HPDE6-E6E7 (cell line): ENCODE data around the gene EIF1B.
"Not testable (repeated sequence)": the region's sequence is repeated elsewhere in the genome, so short reads cannot be mapped to it uniquely, and the experiment has no call there.

Source experiments
- DNase-seq: peaks from one replicate; pipeline ENCODE4 v3.0.0; 2011; ENCODE audit warnings: missing footprints; ENCODE audit errors: extremely low spot score

The EIF1B gene

DNA sequence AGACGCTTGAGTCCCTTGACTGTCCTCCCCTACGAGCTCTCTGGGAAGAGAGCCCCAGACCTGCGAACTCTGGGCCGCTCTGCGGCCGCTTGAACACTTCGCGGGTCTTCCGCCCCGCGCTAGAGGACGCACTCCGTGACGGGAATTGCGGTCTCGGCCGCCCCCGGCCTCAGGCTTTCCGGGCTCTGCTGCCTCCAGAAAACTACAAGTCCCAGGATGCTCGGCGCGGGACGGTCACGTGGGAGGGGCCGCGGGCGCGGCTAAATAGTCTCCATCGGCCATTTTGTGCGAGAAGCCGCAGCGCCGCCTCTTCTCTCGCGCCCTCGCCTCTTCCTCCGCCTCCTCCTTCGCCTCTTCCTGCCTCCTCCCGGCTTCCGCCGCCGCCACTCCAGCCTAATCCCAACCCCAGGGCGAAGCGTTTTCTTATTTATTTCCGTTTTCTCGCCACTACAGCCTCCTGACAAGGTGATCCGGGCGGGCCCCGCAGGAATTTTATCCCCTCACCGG is at the start of gene EIF1B:
Gene EIF1B (plus strand): TSS at position 290 of the 507 bp plus-strand sequence. CDS start 235 bp downstream, outside the sequence.
- peak; percentile 67 for DNase-seq

DNA sequence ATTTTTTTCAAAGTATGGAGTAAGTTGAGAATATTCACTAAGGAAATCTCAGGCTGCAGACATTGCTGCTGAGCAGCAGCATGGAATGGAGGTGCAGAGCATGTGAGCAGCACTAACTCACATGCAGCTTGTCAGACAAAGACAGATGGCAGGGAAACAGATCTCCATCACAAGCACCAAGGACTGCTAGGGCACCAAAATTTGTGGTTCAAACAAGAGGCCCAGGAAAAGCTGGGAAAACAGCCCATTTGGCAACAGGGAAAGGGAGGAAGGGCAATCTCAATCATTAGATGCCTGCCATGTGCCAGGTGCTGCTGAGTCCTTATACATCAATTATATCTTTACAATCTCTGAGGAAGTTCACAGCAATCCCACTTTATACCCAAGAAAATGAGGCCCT is 47.2 kb upstream of the EIF1B start:
- no peak for DNase-seq

DNA sequence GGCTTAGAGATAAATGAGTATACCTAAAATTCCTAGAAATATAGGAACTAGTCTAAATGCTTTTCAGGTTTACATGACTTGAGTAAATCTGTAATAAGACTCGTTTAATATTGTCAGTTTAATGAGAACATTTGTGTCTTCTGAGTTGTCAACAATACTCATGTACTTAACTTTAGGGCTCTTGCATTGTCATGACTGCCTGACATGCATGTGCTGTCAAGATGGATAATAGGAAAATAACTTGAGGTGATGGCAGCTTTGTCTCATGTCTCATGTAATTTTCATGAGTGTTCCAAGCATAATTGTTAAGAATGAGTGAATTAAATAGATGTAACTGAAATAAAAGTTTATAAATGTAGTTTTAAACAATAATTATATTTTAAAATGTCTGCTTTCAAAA is 45.1 kb upstream of the EIF1B start:
- no peak for DNase-seq

DNA sequence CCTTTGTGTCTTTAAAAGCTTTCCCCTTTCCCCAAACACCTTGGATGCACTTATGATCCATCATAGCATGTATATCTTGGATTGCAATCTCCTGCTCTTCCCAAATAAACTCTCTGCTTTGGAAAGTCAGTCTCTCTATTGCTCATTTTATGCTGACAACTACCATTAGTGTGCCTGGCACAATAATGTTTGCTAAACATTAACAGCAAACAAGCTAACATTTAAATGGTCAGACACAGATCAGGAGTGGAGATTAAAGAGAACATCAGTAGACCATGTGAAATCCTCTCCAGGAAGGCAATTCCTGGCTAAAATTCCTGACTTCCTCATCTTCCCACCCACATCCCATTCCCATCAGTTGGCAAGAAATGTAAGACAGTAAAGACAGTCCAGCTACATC is 44.3 kb upstream of the EIF1B start:
- no peak for DNase-seq

DNA sequence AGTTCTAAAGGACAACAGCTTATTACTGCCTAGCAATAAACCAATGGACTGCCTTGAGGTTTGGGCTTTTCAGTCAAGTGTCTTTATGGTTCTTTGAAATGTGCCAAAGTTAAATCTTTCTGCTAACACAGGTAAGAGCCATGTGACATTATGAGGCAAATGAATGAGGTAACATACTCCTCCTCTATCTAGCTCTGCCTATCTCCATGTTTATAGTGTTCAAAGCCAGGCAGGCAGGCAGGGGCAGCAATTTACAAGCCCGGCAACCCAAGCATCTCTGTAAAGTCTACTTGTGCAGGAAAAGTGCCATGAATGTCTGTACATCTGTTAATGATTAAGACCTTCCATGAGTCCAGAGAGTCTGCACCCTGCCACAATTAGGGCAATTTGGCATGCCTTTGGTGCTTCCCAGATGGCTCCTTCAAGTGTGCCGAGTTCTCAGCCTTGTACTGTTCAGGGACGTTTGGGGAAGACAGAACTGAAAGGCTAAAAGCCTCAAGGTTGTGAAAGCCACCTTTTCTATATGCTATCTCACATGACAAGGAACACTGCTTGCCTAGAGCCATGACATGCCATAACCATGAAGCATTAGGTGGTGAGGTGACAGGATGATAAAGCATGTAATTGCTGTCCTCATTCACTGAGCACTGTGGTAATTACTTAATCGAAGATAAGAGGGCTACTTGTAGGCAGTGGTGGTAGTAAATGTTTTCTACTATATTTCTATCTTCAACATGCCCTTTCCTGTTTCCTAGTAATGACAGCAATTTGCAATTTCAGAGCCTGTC is 41.4 kb upstream of the EIF1B start:
- DNase-seq: no peak

DNA sequence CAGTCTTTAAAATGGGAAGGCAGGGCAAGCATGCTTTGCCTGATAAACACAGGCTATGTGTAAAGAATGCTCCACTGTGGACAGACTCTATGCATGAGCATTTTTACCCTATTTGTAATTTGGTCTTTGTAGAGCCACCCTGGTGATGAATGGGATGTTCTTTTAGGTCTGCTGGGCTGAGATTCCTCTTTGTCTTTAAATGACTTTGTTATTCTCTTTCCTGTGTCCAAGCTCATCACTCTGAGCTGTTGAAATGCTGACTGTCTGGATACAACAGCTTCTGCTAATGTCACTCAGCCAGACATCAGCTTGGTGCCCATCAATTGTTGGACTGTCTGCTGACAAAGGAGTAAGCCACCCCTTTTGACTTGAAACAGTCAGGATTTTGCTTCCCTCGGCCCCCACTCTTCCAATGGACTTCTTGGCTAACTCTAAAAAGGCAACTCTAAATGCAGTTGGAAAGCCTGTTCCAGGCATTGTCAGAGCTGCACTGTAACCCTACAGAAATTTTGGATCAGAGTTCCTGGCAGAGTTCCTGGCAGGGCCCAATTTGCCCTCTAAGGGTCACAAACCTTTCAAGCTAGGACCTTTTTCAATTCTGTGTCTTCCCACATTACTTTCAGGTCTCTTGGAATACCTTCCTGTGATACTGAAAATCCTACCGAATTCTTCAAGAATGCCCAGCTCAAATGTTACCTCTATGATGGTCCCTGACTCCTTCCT is 40.5 kb upstream of the EIF1B start:
- no peak for DNase-seq

DNA sequence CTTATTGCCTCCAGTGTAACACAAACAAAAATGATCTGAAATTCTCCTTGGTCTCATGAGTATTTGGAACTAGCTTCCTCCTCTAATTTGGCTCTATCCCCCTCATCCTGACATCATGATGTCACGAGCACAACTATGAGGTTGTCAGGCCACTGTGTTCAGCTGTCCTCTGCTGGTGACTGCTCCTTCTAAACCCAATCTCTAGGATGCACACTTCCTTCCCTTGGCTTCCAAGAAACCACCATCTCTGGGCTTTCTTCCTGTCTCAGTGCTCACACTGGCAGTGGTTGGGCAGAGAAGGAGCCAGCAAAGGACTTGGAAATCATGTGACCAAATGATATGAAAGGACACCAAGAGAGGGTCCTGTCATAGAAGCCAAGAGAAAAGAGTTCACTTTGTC is 30.7 kb upstream of the EIF1B start:
- DNase-seq: no peak

DNA sequence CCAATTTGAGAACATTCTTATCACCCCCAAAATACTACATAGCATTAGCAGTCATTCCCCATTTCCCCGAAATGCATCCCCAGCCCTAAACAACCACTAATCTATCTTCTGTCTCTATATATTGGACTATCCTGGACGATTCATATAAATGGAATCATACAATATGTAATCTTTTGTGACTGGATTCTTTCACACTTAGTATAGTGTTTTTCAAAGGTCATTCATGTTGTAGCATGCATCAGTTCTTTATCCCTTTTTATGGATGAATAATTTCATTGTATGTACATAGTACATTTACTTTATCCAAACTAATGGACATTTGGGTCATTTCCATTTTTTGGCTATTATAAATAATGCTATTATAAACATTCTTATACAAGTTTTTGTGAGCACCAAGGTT is 27.5 kb upstream of the EIF1B start:
- DNase-seq: no peak

DNA sequence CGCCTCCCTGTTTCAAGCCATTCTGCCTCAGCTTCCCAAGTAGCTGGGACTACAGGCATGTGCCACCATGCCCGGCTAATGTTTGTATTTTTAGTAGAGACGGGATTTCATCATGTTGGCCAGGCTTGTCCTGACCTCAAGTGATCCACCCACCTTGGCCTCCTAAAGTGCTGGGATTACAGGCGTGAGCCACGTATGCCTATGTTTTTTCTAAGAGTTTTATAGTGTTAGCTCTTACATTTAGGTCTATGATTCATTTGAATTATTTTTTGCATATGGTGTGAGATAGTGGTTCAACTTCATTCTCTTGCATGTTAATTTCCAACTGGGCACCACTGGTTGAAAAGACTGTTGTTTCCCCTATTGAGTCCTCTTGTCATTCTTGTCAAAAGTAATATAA is 26.4 kb upstream of the EIF1B start:
- not testable (repeated sequence) for DNase-seq

DNA sequence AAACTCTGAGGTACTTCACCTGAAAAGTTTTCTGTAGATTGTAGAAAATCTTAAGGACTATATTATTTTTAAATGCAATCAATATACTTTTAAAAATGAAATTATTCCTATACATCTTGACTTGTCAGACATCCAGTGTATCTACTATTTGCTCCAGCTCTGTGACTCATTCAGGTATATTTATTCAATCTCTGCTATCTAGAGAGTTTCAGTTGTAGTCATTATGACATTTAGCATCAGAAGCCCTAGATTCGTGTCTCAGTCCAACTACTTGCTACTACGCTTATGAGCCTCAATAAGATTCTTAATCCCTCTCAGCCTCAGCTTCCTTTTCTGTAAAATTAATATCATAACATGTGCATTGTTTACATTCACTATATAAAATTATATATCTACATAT is 22.3 kb upstream of the EIF1B start:
- no peak for DNase-seq

DNA sequence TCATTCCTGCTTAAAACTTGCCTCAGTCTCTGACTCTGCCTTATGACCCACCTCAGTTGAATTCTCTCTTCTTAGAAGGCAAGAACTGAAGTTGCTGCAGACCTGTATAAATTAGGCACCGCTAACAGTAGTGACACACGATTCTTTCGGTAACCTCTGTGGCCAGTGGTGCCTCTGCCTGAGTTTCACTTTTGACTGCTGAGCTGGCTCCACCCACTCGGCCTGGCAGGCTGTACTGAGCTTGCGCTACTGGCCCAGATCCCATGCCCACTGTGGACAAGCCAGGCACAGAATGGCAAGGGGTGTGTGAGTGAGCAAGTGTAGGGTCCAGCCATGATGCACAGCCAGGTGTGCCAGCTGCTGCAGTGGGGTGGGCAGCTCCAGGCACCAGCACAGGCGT is 19.1 kb upstream of the EIF1B start:
- no peak for DNase-seq

DNA sequence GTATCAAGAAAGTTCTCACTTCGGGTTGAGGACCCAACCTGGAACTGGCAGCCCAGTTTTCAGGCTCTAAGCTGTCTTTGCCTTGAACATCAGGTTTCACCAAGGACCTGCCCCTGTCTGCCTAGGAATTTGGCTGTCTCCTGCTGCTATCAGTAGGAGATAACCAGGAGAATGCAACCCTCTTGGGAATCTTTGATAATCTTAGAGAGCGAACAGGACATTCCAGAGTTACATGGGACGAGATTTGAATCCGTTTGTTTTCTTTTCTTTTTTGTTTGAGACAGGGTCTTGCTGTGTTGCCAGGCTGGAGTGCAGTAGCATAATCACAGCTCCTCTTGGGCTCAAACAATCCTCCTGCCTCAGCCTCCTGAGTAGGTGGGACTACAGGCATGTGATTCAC is 18.0 kb upstream of the EIF1B start:
- DNase-seq: no peak

DNA sequence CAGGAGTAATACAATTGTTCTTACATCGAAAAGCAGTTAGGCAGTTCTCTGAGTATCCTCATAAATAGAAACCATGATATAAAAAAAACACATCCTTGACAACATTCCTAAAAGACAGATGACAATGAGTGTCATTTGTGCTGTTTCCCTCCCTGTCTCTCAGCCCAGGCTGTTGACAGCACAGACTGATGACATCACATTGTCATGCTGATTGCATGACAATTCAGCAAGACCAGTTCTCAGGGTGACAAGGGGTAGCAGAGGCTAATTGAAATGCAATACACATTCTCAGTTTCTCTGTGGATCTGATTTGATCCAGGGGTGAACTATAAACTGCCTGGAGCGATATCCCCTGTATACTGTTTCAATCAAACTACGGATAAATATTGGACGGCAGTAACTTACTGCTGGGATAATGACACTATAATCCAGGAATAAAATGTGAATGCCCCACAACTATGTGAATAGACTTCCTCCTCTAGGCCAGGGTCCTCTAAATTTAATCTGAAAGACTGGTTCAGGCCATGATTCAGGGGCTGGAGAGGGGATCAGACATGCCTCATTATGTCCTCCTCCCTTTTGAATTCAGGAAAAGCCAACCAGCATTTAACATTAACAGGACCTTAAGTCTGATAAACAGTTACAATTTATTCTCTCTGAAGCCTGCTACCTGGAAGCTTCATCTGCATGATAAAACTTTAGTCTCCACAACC is 16.7 kb upstream of the EIF1B start:
- no peak for DNase-seq

DNA sequence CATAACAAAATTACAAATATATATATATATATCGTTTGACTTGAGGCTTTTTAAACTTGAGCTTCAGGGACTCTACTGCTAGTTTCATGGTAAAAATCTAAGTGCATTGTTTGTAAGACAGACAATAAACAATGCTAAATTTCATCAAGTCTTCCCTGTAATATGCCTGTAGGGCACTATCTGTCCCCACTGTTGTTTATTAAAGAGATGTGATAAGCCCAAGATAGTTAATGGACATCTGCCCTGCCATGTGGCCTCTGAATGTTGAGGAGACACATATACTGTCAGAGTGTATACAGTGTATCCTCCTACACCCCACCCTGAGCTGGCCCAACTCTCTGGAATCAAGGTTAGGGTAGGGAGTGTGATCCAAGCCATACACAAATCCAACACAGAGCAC is 15.1 kb upstream of the EIF1B start:
- no peak for DNase-seq

DNA sequence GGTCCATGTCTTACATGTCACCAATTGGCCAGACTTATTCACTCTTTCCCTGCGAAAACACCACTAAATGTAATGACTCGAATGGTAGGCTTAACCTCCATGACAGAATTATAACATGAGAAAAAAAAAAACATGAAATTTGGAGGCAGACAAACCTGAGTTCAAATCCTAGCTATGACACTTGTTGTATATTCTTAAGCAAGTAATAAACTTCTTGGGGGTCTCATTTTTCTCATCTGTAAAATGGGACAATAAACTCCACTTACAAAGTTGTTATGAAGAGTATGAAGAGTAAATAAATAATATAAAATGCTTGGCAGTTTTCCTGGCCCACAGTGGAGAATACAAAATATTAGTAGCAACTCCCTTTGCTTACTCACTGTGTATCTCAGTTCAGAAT is 11.4 kb upstream of the EIF1B start:
- no peak for DNase-seq

DNA sequence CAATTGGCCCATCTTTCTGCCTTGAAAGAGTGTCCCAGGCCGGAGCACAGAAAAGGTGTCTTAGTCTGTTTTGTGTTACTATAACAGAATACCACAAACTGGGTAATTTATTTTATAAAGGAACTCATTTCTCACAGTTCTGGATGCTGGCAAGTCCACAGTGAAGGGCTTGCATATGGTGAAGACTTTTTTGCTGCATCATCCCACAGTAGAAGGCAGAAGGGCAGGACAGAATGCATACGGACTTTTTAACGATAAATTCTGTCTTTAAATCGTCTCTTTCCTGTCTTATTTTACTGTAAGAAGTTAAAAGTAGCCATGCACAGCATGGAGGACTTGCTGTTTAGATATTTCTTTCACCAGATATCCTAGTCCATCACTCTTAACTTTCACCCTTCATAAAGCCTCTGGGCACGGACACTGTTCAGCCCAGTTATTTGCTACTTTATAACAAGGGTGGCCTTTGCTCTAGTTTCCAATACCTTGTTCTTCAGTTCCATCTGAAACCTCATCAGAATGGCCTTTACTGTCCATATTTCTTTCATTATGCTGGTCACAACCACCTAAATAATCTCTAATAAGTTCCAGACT is 10.3 kb upstream of the EIF1B start:
- DNase-seq: no peak

DNA sequence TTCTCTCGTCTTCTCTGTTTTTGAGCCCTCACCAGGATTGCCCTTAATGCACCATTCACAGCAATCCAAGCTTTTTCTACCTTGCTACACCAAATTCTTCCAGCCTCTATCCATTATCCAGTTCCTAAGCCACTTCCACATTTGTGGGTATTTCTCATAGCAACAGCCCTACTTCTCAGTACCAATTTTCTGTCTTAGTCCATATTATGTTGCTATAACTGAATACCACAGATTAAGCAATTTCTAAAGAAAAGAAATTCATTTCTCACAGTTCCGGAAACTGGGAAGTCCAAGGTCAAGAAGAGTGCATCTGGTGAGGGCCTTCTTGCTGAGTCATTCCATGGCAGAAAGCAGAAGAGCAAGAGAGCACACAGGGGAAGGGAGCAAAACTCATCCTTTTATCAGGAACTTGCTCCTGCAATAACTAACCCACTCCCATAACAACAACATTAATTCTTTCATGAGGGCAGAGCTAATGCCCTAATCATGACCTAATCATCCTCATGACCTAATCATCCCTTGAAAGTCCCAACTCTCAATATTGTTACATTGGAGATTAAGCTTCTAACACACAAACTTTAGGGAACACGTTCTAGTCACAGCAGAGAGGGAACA is 9.7 kb upstream of the EIF1B start:
- DNase-seq: no peak

DNA sequence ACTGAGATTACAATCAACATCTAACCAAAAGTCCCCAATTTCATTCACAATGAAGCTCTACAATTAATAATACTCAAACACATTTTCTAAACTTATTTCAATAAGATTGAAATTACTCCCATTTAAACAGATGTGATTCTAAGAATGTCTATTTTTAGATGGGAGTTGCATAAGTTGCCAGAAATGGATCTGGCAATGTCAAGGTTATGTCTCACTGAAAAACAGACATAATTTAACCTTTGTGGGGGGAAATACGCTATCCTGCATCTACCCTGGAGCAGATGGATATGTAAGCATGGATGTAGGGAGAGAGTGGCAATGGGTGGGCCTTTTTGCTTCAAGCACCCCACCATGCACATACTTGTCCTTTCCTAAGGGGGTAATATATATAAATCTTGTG is 6.7 kb upstream of the EIF1B start:
- no peak for DNase-seq

DNA sequence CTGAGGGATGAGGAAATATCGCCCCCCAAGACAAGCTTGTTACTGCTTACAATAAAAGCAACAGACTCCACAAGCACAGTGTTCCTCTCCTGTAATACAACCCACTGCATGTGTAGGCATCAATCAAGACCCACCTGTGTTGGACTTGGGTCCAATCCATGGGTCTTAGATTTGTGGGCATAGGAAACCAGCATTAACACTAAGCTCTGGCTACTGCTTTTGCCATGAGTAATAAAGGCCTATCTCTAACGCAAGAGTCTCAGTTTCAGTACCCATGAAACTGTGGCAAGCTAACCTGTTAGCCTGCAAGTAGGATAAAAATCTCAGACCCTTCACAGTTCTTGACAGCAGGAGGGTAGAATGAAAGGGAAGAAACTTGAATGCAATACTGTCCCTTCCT is 5.2 kb upstream of the EIF1B start:
- DNase-seq: no peak

DNA sequence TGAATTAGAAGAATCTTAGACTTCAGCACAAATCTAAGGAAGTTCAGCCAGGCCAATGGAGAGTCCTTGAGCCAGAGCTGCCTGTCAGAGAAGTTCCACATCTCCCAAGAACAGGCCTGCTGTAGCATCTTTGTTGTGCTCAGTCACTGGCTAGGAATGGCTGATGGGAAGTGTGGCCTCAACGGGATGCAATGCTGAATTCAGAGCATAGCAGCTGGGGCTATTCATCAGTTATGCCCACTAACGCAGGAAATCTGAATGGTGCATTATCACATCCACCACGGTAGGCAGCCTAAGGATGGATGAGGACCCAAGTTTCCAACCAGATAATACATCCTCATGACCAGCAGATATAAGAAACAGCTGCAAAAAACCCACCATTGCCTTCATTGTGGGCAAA is 3.2 kb upstream of the EIF1B start:
- no peak for DNase-seq

DNA sequence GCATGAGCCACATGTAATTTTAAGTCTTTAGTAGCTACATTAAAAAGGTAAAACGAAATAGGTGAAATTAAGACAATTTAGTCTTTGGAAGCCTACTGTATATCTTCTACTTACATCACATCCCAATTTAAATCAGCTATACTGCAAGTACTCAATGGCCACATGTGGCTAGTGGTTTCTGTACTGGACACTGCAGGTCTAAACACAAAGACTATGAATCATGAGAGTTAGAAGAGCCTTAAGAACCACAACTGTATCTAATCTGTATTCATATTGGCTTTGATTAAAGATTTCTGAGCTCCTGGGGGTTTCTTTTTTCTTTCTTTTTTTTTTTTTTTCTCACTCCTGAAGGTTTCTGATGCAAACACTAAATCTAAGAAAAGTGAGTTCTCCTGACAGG is 2.3 kb upstream of the EIF1B start:
- DNase-seq: no peak
